Mononuclear cell (primary cell): ENCODE data around the gene CUTA. TPM values are rescaled to one million over a fixed set of nuclear protein-coding genes. Genes with fewer than 3 reads are reported as not detected.

Source experiments
- H3K27me3 ChIP-seq: 2 replicates; pipeline ENCODE4 v1.6.0; 2011; ENCODE audit warnings: low read length, control low read depth; ENCODE audit not compliant: insufficient read depth
- H3K4me1 ChIP-seq: 2 replicates; pipeline ENCODE4 v1.5.1; 2011; ENCODE audit warnings: mild to moderate bottlenecking, low read length, control low read depth; ENCODE audit not compliant: insufficient read depth
- H3K4me3 ChIP-seq: 2 replicates; pipeline ENCODE4 v1.5.1; 2011; ENCODE audit warnings: mild to moderate bottlenecking, low read length, moderate library complexity
- H3K9me3 ChIP-seq: 2 replicates; pipeline ENCODE4 v1.5.1; 2011; ENCODE audit warnings: low read depth, mild to moderate bottlenecking, control low read depth, low read length
- total RNA-seq: library from RNA; depleted of rRNA; stranded (reverse); fragments of >200 nt; gene quantifications from one replicate; pipeline ENCODE4 v1.2.3, GENCODE V29; 2012

CUTA gene
- 66.3 TPM for total RNA-seq

- Histone ChIP-seq H3K9me3 (no peaks in the 10 kb centered on the region), H3K4me1 (peaks cover 53% of the 10 kb centered on the region), H3K27me3 (no peaks in the 10 kb centered on the region), H3K4me3 (peak within 1 kb of the TSS; percentile 43)
Observed at GRCh38 chr6:33417903-33418689, at the start of gene CUTA. TSS of gene CUTA (minus strand) at chr6:33418107. CDS start at chr6:33418000, 107 bp downstream.

GRCh38 chr6:33467091-33467490 lies 49.2 kb upstream of the CUTA start:
- no peak overlapping the region for H3K4me3 ChIP-seq
- H3K4me1 ChIP-seq = no peaks in the 10 kb centered on the region
- no peaks in the 10 kb centered on the region for H3K9me3 ChIP-seq
- H3K27me3 ChIP-seq = no peaks in the 10 kb centered on the region

- Histone ChIP-seq H3K4me3 (no peak overlapping the region), H3K9me3 (no peaks in the 10 kb centered on the region), H3K27me3 (no peaks in the 10 kb centered on the region), H3K4me1 (no peaks in the 10 kb centered on the region)
Observed at GRCh38 chr6:33466075-33466735, 48.3 kb upstream of the CUTA start.

GRCh38 chr6:33459226-33459625 lies 41.3 kb upstream of the CUTA start:
- Histone ChIP-seq H3K4me1 (peaks cover 10% of the 10 kb centered on the region), H3K27me3 (no peaks in the 10 kb centered on the region), H3K4me3 (no peak overlapping the region), H3K9me3 (no peaks in the 10 kb centered on the region)

- H3K4me1 ChIP-seq = peaks cover 11% of the 10 kb centered on the region
- H3K27me3 ChIP-seq = no peaks in the 10 kb centered on the region
- no peak overlapping the region for H3K4me3 ChIP-seq
- H3K9me3 ChIP-seq = no peaks in the 10 kb centered on the region
Observed at GRCh38 chr6:33458676-33459075, 40.8 kb upstream of the CUTA start.

GRCh38 chr6:33456156-33456555 lies 38.2 kb upstream of the CUTA start:
- H3K9me3 ChIP-seq = no peaks in the 10 kb centered on the region
- no peaks in the 10 kb centered on the region for H3K27me3 ChIP-seq
- no peak overlapping the region for H3K4me3 ChIP-seq
- H3K4me1 ChIP-seq = peaks cover 28% of the 10 kb centered on the region

GRCh38 chr6:33455051-33455450 lies 37.1 kb upstream of the CUTA start:
- H3K27me3 ChIP-seq = no peaks in the 10 kb centered on the region
- H3K9me3 ChIP-seq = no peaks in the 10 kb centered on the region
- peak overlapping the region; percentile 80 for H3K4me3 ChIP-seq
- H3K4me1 ChIP-seq = peaks cover 39% of the 10 kb centered on the region

- H3K4me1 ChIP-seq = peaks cover 47% of the 10 kb centered on the region
- no peaks in the 10 kb centered on the region for H3K27me3 ChIP-seq
- H3K9me3 ChIP-seq = no peaks in the 10 kb centered on the region
- H3K4me3 ChIP-seq = peak within 1 kb of the TSS; percentile 80
Observed at GRCh38 chr6:33454009-33454946, 36.4 kb upstream of the CUTA start, which contains the start of gene ZBTB9. TSS of gene ZBTB9 (plus strand) at chr6:33454576. CDS start at chr6:33455101, 525 bp downstream.

GRCh38 chr6:33453393-33454008 lies 35.6 kb upstream of the CUTA start:
- H3K9me3 ChIP-seq = no peaks in the 10 kb centered on the region
- peaks cover 55% of the 10 kb centered on the region for H3K4me1 ChIP-seq
- H3K27me3 ChIP-seq = no peaks in the 10 kb centered on the region
- H3K4me3 ChIP-seq = peak overlapping the region; percentile 80

GRCh38 chr6:33452496-33452895 lies 34.6 kb upstream of the CUTA start:
- Histone ChIP-seq H3K27me3 (no peaks in the 10 kb centered on the region), H3K4me3 (no peak overlapping the region), H3K9me3 (no peaks in the 10 kb centered on the region), H3K4me1 (peaks cover 55% of the 10 kb centered on the region)

- Histone ChIP-seq H3K9me3 (no peaks in the 10 kb centered on the region), H3K27me3 (no peaks in the 10 kb centered on the region), H3K4me3 (no peak overlapping the region), H3K4me1 (peaks cover 59% of the 10 kb centered on the region)
Observed at GRCh38 chr6:33451606-33452005, 33.7 kb upstream of the CUTA start.

- no peak overlapping the region for H3K4me3 ChIP-seq
- no peaks in the 10 kb centered on the region for H3K27me3 ChIP-seq
- peaks cover 70% of the 10 kb centered on the region for H3K4me1 ChIP-seq
- H3K9me3 ChIP-seq = no peaks in the 10 kb centered on the region
Observed at GRCh38 chr6:33450434-33450833, 32.5 kb upstream of the CUTA start.

- no peaks in the 10 kb centered on the region for H3K9me3 ChIP-seq
- no peaks in the 10 kb centered on the region for H3K27me3 ChIP-seq
- H3K4me1 ChIP-seq = peaks cover 60% of the 10 kb centered on the region
- H3K4me3 ChIP-seq = no peak overlapping the region
Observed at GRCh38 chr6:33446356-33446755, 28.4 kb upstream of the CUTA start.

- H3K4me3 ChIP-seq = no peak overlapping the region
- H3K4me1 ChIP-seq = peaks cover 48% of the 10 kb centered on the region
- H3K27me3 ChIP-seq = no peaks in the 10 kb centered on the region
- no peaks in the 10 kb centered on the region for H3K9me3 ChIP-seq
Observed at GRCh38 chr6:33445119-33445603, 27.3 kb upstream of the CUTA start.
